ENCODE data around the gene ZNF485.

DNA sequence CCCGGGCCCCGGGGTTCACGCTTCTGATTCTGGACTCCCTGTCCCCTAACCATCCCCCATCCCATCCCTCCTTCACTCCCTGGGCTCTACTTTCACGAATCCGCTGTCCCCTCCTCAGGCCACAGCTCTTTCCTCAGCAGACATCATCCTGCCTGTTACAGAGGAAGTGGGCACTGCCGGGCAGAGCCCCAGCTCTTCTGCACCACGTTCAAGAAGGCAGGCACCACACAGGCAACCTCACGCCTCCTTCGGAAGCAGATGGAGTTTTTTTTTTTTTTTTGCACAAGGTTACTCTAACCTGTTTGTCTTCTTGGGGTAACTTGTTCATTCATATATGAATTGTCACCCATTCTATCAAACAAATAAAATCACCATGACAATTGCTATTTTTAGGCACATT lies 60.3 kb downstream of the ZNF485 start:
- TF ChIP-seq GABPA (IDR thresholded peaks at IDR 0.05; ENCODE audit: low read depth) (no peak), POLR2AphosphoS5 (IDR thresholded peaks at IDR 0.05; ENCODE audit: low read depth) (no peak), SPI1 (IDR thresholded peaks at IDR 0.05; ENCODE audit: borderline replicate concordance, low read depth) (no peak)
- TF ChIP-seq, protein P1, sequence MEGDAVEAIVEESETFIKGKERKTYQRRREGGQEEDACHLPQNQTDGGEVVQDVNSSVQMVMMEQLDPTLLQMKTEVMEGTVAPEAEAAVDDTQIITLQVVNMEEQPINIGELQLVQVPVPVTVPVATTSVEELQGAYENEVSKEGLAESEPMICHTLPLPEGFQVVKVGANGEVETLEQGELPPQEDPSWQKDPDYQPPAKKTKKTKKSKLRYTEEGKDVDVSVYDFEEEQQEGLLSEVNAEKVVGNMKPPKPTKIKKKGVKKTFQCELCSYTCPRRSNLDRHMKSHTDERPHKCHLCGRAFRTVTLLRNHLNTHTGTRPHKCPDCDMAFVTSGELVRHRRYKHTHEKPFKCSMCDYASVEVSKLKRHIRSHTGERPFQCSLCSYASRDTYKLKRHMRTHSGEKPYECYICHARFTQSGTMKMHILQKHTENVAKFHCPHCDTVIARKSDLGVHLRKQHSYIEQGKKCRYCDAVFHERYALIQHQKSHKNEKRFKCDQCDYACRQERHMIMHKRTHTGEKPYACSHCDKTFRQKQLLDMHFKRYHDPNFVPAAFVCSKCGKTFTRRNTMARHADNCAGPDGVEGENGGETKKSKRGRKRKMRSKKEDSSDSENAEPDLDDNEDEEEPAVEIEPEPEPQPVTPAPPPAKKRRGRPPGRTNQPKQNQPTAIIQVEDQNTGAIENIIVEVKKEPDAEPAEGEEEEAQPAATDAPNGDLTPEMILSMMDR (IDR thresholded peaks at IDR 0.05; ENCODE audit: insufficient read depth, low read length): no peak
- TF ChIP-seq, protein P2, sequence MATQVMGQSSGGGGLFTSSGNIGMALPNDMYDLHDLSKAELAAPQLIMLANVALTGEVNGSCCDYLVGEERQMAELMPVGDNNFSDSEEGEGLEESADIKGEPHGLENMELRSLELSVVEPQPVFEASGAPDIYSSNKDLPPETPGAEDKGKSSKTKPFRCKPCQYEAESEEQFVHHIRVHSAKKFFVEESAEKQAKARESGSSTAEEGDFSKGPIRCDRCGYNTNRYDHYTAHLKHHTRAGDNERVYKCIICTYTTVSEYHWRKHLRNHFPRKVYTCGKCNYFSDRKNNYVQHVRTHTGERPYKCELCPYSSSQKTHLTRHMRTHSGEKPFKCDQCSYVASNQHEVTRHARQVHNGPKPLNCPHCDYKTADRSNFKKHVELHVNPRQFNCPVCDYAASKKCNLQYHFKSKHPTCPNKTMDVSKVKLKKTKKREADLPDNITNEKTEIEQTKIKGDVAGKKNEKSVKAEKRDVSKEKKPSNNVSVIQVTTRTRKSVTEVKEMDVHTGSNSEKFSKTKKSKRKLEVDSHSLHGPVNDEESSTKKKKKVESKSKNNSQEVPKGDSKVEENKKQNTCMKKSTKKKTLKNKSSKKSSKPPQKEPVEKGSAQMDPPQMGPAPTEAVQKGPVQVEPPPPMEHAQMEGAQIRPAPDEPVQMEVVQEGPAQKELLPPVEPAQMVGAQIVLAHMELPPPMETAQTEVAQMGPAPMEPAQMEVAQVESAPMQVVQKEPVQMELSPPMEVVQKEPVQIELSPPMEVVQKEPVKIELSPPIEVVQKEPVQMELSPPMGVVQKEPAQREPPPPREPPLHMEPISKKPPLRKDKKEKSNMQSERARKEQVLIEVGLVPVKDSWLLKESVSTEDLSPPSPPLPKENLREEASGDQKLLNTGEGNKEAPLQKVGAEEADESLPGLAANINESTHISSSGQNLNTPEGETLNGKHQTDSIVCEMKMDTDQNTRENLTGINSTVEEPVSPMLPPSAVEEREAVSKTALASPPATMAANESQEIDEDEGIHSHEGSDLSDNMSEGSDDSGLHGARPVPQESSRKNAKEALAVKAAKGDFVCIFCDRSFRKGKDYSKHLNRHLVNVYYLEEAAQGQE (IDR thresholded peaks at IDR 0.05; ENCODE audit: insufficient replicate concordance, low read depth): no peak

All from HL-60 (cell line).